ENCODE data around the gene TSC2.
"Not testable (repeated sequence)": the region's sequence is repeated elsewhere in the genome, so short reads cannot be mapped to it uniquely, and the experiment has no call there.

Gene TSC2

GRCh38 chr16:2011726-2012125 lies 36.1 kb upstream of the TSC2 start:
- not testable (repeated sequence) for DNase-seq

GRCh38 chr16:2013527-2013926 lies 34.3 kb upstream of the TSC2 start:
- no peak for DNase-seq

- DNase-seq = no peak
These were observed 32.5 kb upstream of the TSC2 start for GRCh38 chr16:2015117-2015946.

- DNase-seq = no peak
These were observed 31.9 kb upstream of the TSC2 start for GRCh38 chr16:2015947-2016208.

GRCh38 chr16:2016407-2016922 lies 31.3 kb upstream of the TSC2 start:
- DNase-seq = no peak

- peak; percentile 49 for DNase-seq
These were observed 28.3 kb upstream of the TSC2 start, which contains the start of gene NPW for GRCh38 chr16:2019518-2019920. TSS of gene NPW (plus strand) at chr16:2019785.

GRCh38 chr16:2019921-2020831 lies 27.6 kb upstream of the TSC2 start:
- DNase-seq = peak; percentile 52

GRCh38 chr16:2022723-2023091 lies 25.1 kb upstream of the TSC2 start:
- peak; percentile 68 for DNase-seq

- DNase-seq = peak; percentile 92
These were observed 24.4 kb upstream of the TSC2 start for GRCh38 chr16:2023092-2024031.

- no peak for DNase-seq
These were observed 23.8 kb upstream of the TSC2 start for GRCh38 chr16:2024032-2024420.

GRCh38 chr16:2025251-2025650 lies 22.5 kb upstream of the TSC2 start:
- DNase-seq = no peak

GRCh38 chr16:2025878-2026460 lies 21.8 kb upstream of the TSC2 start:
- DNase-seq = no peak

GRCh38 chr16:2026461-2027023 lies 21.2 kb upstream of the TSC2 start, which contains the start of gene NHERF2:
TSS of gene NHERF2 (plus strand) at chr16:2026902. CDS start at chr16:2027006, 104 bp downstream.
- peak; percentile 66 for DNase-seq

- DNase-seq = peak; percentile 65
These were observed 20.5 kb upstream of the TSC2 start for GRCh38 chr16:2027024-2028010.

- no peak for DNase-seq
These were observed 19.6 kb upstream of the TSC2 start for GRCh38 chr16:2028146-2028545.

- peak; percentile 44 for DNase-seq
These were observed 19.1 kb upstream of the TSC2 start for GRCh38 chr16:2028620-2029220.

GRCh38 chr16:2029350-2029749 lies 18.4 kb upstream of the TSC2 start:
- no peak for DNase-seq

- no peak for DNase-seq
These were observed 17.7 kb upstream of the TSC2 start for GRCh38 chr16:2030036-2030435.

GRCh38 chr16:2031081-2031577 lies 16.7 kb upstream of the TSC2 start:
- no peak for DNase-seq
